ENCODE data around the gene PLA2G12A.

DNA sequence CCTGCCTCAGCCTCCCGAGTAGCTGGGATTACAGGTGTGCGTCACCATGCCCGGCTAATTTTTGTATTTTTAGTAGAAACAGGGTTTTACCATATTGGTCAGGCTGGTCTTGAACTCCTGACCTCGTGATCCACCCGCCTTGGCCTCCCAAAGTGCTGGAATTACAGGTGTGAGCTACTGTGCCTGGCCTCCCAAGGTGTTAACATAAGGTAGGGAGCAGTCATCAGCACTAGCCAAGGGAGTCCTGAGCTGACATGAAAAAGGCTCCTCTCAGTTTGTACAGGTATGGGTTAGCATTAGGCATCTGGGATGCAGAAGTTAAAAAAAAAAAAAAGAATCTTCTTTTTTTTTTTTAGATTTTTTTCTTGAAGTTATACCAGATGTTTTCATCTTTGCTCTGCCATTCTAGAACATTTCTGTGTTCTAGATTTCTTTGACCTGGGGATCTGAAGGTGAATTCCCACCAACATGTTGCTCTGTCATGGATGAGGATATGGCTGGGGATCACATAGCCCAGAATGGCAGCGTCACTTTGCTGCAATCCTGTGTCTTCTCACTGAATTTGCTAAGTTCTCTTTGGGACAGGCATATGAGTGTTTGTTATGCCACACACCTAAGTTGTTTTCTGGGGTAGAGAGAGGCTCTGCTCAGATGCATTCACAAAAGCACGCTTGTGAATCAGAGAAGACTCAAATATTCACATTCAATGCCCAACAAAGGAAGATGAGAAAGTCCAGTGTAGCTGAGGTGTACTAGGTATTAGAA is 24.4 kb upstream of the PLA2G12A start:
- TF ChIP-seq GATA3 (IDR thresholded peaks at IDR 0.05; ENCODE audit: low read depth, low read length), result no peak
- no peak for TF ChIP-seq GATA2 (IDR thresholded peaks at IDR 0.05; ENCODE audit: low read depth, low read length)

All from SH-SY5Y (cell line).